H1 (cell line): ENCODE measurements around the gene CPEB1. TPM values are rescaled to one million over a fixed set of nuclear protein-coding genes. Genes with fewer than 3 reads are reported as not detected.

Experiments
- CBX8 ChIP-seq: fragments of 300-800, 300-1000 bp; sonication (generic); IDR thresholded peaks from 2 replicates; pipeline ENCODE4 v1.7.1; 2016; ENCODE audit warnings: low read depth, low read length, borderline replicate concordance
- CHD7 ChIP-seq: fragments of 300-600 bp; sonication (generic); IDR thresholded peaks from 2 replicates; pipeline ENCODE4 v1.7.1; 2012; ENCODE audit warnings: low read length, moderate library complexity, mild to moderate bottlenecking, inconsistent platforms; ENCODE audit not compliant: insufficient replicate concordance
- CREB1 ChIP-seq: IDR thresholded peaks from 2 replicates; pipeline ENCODE4 v1.6.1; 2012; ENCODE audit warnings: inconsistent platforms
- CTBP2 ChIP-seq: IDR thresholded peaks from 2 replicates; pipeline ENCODE4 v1.7.0; 2011; ENCODE audit warnings: borderline replicate concordance, mild to moderate bottlenecking, moderate library complexity, mixed read lengths, low read length; ENCODE audit not compliant: insufficient read depth, insufficient read length
- NANOG ChIP-seq: IDR thresholded peaks from 2 replicates; pipeline ENCODE4 v1.6.1; 2011; ENCODE audit warnings: low read length, low read depth, mild to moderate bottlenecking, inconsistent platforms; ENCODE audit not compliant: insufficient read depth, poor library complexity, severe bottlenecking
- PHF8 ChIP-seq: fragments of 200-600 bp; sonication (generic); conservative IDR thresholded peaks from 2 replicates; pipeline ENCODE4 v1.7.1; 2012; ENCODE audit warnings: low read depth, mild to moderate bottlenecking, inconsistent platforms, low read length, moderate library complexity
- POLR2A ChIP-seq, 2 experiments: IDR thresholded peaks; 1 replicate in 1 of 2; 2 replicates in 1 of 2; pipeline ENCODE4 v1.6.1; 2011; ENCODE audit warnings: low read depth in 2 of 2, low read length in 2 of 2, mild to moderate bottlenecking in 2 of 2; ENCODE audit errors: control extremely low read depth in 1 of 2
- RFX5 ChIP-seq: IDR thresholded peaks from 2 replicates; pipeline ENCODE4 v1.6.1; 2011; ENCODE audit warnings: low read depth, low read length, improper control_type of control experiment, borderline replicate concordance
- RXRA ChIP-seq: IDR thresholded peaks from 2 replicates; pipeline ENCODE4 v1.6.1; 2011; ENCODE audit warnings: low read depth, mild to moderate bottlenecking, low read length, moderate library complexity; ENCODE audit not compliant: insufficient read depth
- SIX5 ChIP-seq: IDR thresholded peaks from 2 replicates; pipeline ENCODE4 v1.6.1; 2011; ENCODE audit warnings: mild to moderate bottlenecking, low read depth, low read length
- SP4 ChIP-seq: IDR thresholded peaks from 2 replicates; pipeline ENCODE4 v1.6.1; 2012; ENCODE audit warnings: low read length, inconsistent platforms
- TAF7 ChIP-seq: optimal IDR thresholded peaks from 2 replicates; pipeline ENCODE3; 2011; ENCODE audit warnings: low read depth, mild to moderate bottlenecking, inconsistent platforms, low read length, moderate library complexity, borderline replicate concordance
- polyA plus RNA-seq, 7 experiments: library from polyadenylated mRNA; depleted of rRNA in 3 of 7; stranded (reverse) in 5 of 7; unstranded in 2 of 7; fragments of >200 nt in 5 of 7; fragments of 200-250 nt in 2 of 7; gene quantifications; 1 replicate in 5 of 7; 2 replicates in 1 of 7; 4 replicates in 1 of 7; pipeline versions ENCODE4 v1.2.1 to v1.2.3, GENCODE V29; 2011 to 2013; ENCODE audit warnings: missing spikeins in 2 of 7, mixed read lengths in 2 of 7
- total RNA-seq: library from RNA; stranded (reverse); fragmentation: NEBNext Ultra II Directional; extraction: Animal tissue kit (Norgen Biotek cat#: 25700); gene quantifications from 2 replicates; pipeline ENCODE4 v1.2.1, GENCODE V29; 2021

CPEB1 gene
- total and polyA plus RNA-seq, 2 of the 8 experiments (the other 6 are each of a cell fraction or from before 2014, with no cell fraction given): 4.4 to 4.5 TPM

GRCh38 chr15:82647835-82648256, 683 bp upstream of the CPEB1 start (continued):
- TF ChIP-seq CHD7: no peak
- no peak for TF ChIP-seq CTBP2
- TF ChIP-seq CREB1: no peak
- TF ChIP-seq NANOG: no peak
- TF ChIP-seq RXRA: no peak
- TF ChIP-seq CBX8: no peak
- TF ChIP-seq SIX5: no peak
- no peak for TF ChIP-seq SP4
- no peak for TF ChIP-seq PHF8
- no peak for TF ChIP-seq POLR2A (IDR thresholded peaks at IDR 0.05; ENCODE audit: control extremely low read depth in 1 of 2, low read depth in 2 of 2, low read length in 2 of 2)
- TF ChIP-seq RFX5: no peak
- TF ChIP-seq TAF7: no peak
